ENCODE measurements around the gene POLR2B. TPM values are rescaled to one million over a fixed set of nuclear protein-coding genes. Genes with fewer than 3 reads are reported as not detected.

The POLR2B gene
- total and polyA plus RNA-seq, 2 donors from 2014 or later, result 30.6 to 78.2 TPM

- Histone ChIP-seq H3K4me3 (ENCODE audit: low read length in 3 of 3) (no peak overlapping the region), H3K27me3 (ENCODE audit: control insufficient read depth, insufficient read depth, low read length) (no peaks in the 10 kb centered on the region), H3K9ac (ENCODE audit: low read length in 3 of 3) (no peak overlapping the region), H3K4me1 (ENCODE audit: control insufficient read depth in 2 of 3, insufficient read depth in 2 of 3, low read depth in 1 of 3, low read length in 3 of 3) (peaks cover 0 to 2% (median 0%) of the 10 kb centered on the region in 3 donors), H3K36me3 (ENCODE audit: control insufficient read depth in 2 of 3, insufficient read depth in 3 of 3, low read length in 3 of 3) (peaks cover 0 to 12% (median 0%) of the 10 kb centered on the region in 3 donors), H3K9me3 (ENCODE audit: control insufficient read depth in 2 of 3, insufficient read depth in 1 of 3, low read length in 3 of 3) (no peaks in the 10 kb centered on the region), H3K27ac (ENCODE audit: low read depth in 2 of 2, low read length in 2 of 2) (no peak overlapping the region)
- FAIRE-seq (no peak), DNase-seq (no peak)
- intact Hi-C loops (cut with DNase I), result no loop called here
- TF ChIP-seq CTCF (IDR thresholded peaks at IDR 0.05; ENCODE audit: borderline replicate concordance, extremely low read depth, insufficient read depth), result no peak
Observed at GRCh38 chr4:56959100-56959499, 19.6 kb upstream of the POLR2B start.

- H3K27ac ChIP-seq (ENCODE audit: low read depth in 2 of 2, low read length in 2 of 2), result no peak overlapping the region
- H3K9ac ChIP-seq (ENCODE audit: low read length in 3 of 3), result no peak overlapping the region
- intact Hi-C loops (cut with DNase I), result no loop called here
- H3K27me3 ChIP-seq (ENCODE audit: control insufficient read depth, insufficient read depth, low read length), result no peaks in the 10 kb centered on the region
- H3K9me3 ChIP-seq (ENCODE audit: control insufficient read depth in 2 of 3, insufficient read depth in 1 of 3, low read length in 3 of 3), result no peaks in the 10 kb centered on the region
- H3K4me1 ChIP-seq (ENCODE audit: control insufficient read depth in 2 of 3, insufficient read depth in 2 of 3, low read depth in 1 of 3, low read length in 3 of 3), result peaks cover 0 to 2% (median 0%) of the 10 kb centered on the region in 3 donors
- FAIRE-seq (no peak), DNase-seq (no peak)
- no peak for TF ChIP-seq CTCF (IDR thresholded peaks at IDR 0.05; ENCODE audit: borderline replicate concordance, extremely low read depth, insufficient read depth)
- no peak overlapping the region for H3K4me3 ChIP-seq (ENCODE audit: low read length in 3 of 3)
- peaks cover 0 to 27% (median 6%) of the 10 kb centered on the region in 3 donors for H3K36me3 ChIP-seq (ENCODE audit: control insufficient read depth in 2 of 3, insufficient read depth in 3 of 3, low read length in 3 of 3)
Observed at GRCh38 chr4:56961107-56961500, 17.6 kb upstream of the POLR2B start.

- H3K27me3 ChIP-seq (ENCODE audit: control insufficient read depth, insufficient read depth, low read length), result no peaks in the 10 kb centered on the region
- peaks cover 13 to 30% (median 19%) of the 10 kb centered on the region in 3 donors for H3K36me3 ChIP-seq (ENCODE audit: control insufficient read depth in 2 of 3, insufficient read depth in 3 of 3, low read length in 3 of 3)
- no peak overlapping the region for H3K27ac ChIP-seq (ENCODE audit: low read depth in 2 of 2, low read length in 2 of 2)
- no peak overlapping the region for H3K9ac ChIP-seq (ENCODE audit: low read length in 3 of 3)
- peaks cover 0 to 6% (median 0%) of the 10 kb centered on the region in 3 donors for H3K4me1 ChIP-seq (ENCODE audit: control insufficient read depth in 2 of 3, insufficient read depth in 2 of 3, low read depth in 1 of 3, low read length in 3 of 3)
- DNase-seq (no peak), FAIRE-seq (no peak)
- no peak for TF ChIP-seq CTCF (IDR thresholded peaks at IDR 0.05; ENCODE audit: borderline replicate concordance, extremely low read depth, insufficient read depth)
- intact Hi-C loops (cut with DNase I), result no loop called here
- H3K9me3 ChIP-seq (ENCODE audit: control insufficient read depth in 2 of 3, insufficient read depth in 1 of 3, low read length in 3 of 3), result peaks cover 0 to 10% (median 0%) of the 10 kb centered on the region in 3 donors
- H3K4me3 ChIP-seq (ENCODE audit: low read length in 3 of 3), result no peak overlapping the region
Observed at GRCh38 chr4:56971383-56971782, 7.3 kb upstream of the POLR2B start.

- FAIRE-seq, result no peak
- H3K27ac ChIP-seq (ENCODE audit: low read depth in 2 of 2, low read length in 2 of 2), result no peak overlapping the region
- H3K9me3 ChIP-seq (ENCODE audit: control insufficient read depth in 2 of 3, insufficient read depth in 1 of 3, low read length in 3 of 3), result peaks cover 0 to 10% (median 0%) of the 10 kb centered on the region in 3 donors
- no peaks in the 10 kb centered on the region for H3K27me3 ChIP-seq (ENCODE audit: control insufficient read depth, insufficient read depth, low read length)
- H3K36me3 ChIP-seq (ENCODE audit: control insufficient read depth in 2 of 3, insufficient read depth in 3 of 3, low read length in 3 of 3), result peaks cover 11 to 26% (median 18%) of the 10 kb centered on the region in 3 donors
- H3K9ac ChIP-seq (ENCODE audit: low read length in 3 of 3), result no peak overlapping the region
- no peak for TF ChIP-seq CTCF (IDR thresholded peaks at IDR 0.05; ENCODE audit: borderline replicate concordance, extremely low read depth, insufficient read depth)
- DNase-seq, result no peak
- peaks cover 0 to 8% (median 0%) of the 10 kb centered on the region in 3 donors for H3K4me1 ChIP-seq (ENCODE audit: control insufficient read depth in 2 of 3, insufficient read depth in 2 of 3, low read depth in 1 of 3, low read length in 3 of 3)
- no peak overlapping the region for H3K4me3 ChIP-seq (ENCODE audit: low read length in 3 of 3)
- intact Hi-C loops (cut with DNase I), result no loop called here
Observed at GRCh38 chr4:56972389-56972788, 6.3 kb upstream of the POLR2B start.
